Measurements from ENCODE around the gene FAU.

- TF ChIP-seq, protein P1, sequence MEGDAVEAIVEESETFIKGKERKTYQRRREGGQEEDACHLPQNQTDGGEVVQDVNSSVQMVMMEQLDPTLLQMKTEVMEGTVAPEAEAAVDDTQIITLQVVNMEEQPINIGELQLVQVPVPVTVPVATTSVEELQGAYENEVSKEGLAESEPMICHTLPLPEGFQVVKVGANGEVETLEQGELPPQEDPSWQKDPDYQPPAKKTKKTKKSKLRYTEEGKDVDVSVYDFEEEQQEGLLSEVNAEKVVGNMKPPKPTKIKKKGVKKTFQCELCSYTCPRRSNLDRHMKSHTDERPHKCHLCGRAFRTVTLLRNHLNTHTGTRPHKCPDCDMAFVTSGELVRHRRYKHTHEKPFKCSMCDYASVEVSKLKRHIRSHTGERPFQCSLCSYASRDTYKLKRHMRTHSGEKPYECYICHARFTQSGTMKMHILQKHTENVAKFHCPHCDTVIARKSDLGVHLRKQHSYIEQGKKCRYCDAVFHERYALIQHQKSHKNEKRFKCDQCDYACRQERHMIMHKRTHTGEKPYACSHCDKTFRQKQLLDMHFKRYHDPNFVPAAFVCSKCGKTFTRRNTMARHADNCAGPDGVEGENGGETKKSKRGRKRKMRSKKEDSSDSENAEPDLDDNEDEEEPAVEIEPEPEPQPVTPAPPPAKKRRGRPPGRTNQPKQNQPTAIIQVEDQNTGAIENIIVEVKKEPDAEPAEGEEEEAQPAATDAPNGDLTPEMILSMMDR (IDR thresholded peaks at IDR 0.05) = no peak
- no peak for TF ChIP-seq REST (IDR thresholded peaks at IDR 0.05; ENCODE audit: insufficient read depth in 1 of 2, low read depth in 2 of 2, low read length in 1 of 2)
- TF ChIP-seq POLR2AphosphoS5 (IDR thresholded peaks at IDR 0.05; ENCODE audit: low read depth, low read length) = no peak
Observed at GRCh38 chr11:65135633-65136145, 13.8 kb upstream of the FAU start.

Data from Panc1 (cell line).